ENCODE results near the gene YWHAG. TPM values are rescaled to one million over a fixed set of nuclear protein-coding genes. Genes with fewer than 3 reads are reported as not detected.
A peak's percentile ranks its signal among the peaks of the same experiment; 100 is the strongest.

Gene YWHAG
- total RNA-seq, 6 donors from 2014 or later = 51.3 to 114 (median 73.4) TPM

- no peak for ATAC-seq (ENCODE audit: low FRiP score in 2 of 2)
- H3K27ac ChIP-seq = no peak overlapping the region
- 91 to 93% methylated on average over 6 of the region's 6 CpGs for WGBS, 2 donors
Observed at GRCh38 chr7:76343294-76343930, 15.4 kb downstream of the YWHAG start.

GRCh38 chr7:76342222-76342621, 16.6 kb downstream of the YWHAG start:
- WGBS, 2 donors = 54 to 63% methylated on average over 5 of the region's 5 CpGs
- TF ChIP-seq CTCF (IDR thresholded peaks at IDR 0.05) = no peak
- TF ChIP-seq POLR2A (IDR thresholded peaks at IDR 0.05) = no peak
- TF ChIP-seq EP300 (IDR thresholded peaks at IDR 0.05) = no peak
- no peak for TF ChIP-seq POLR2AphosphoS5 (IDR thresholded peaks at IDR 0.05)
- no peaks in the 10 kb centered on the region for H3K9me3 ChIP-seq
- no peak for DNase-seq
- H3K27ac ChIP-seq = peak overlapping the region in 1 of 4 donors; percentile 33
- no peaks in the 10 kb centered on the region for H3K27me3 ChIP-seq
- H3K4me1 ChIP-seq = peaks cover 22 to 70% (median 48%) of the 10 kb centered on the region in 4 donors
- H3K4me3 ChIP-seq = no peak overlapping the region
- ATAC-seq (ENCODE audit: low FRiP score in 2 of 2) = no peak
- peaks cover 0 to 47% (median 23%) of the 10 kb centered on the region in 4 donors for H3K36me3 ChIP-seq

More at GRCh38 chr7:76343294-76343930, 15.4 kb downstream of the YWHAG start:
- Histone ChIP-seq H3K4me3 (no peak overlapping the region), H3K9me3 (no peaks in the 10 kb centered on the region), H3K36me3 (peaks cover 0 to 55% (median 23%) of the 10 kb centered on the region in 4 donors), H3K4me1 (peaks cover 23 to 71% (median 44%) of the 10 kb centered on the region in 4 donors), H3K27me3 (no peaks in the 10 kb centered on the region)
- TF ChIP-seq EP300 (IDR thresholded peaks at IDR 0.05) (no peak), CTCF (IDR thresholded peaks at IDR 0.05) (no peak), POLR2AphosphoS5 (IDR thresholded peaks at IDR 0.05) (no peak), POLR2A (IDR thresholded peaks at IDR 0.05) (no peak)
- no peak for DNase-seq

- no peaks in the 10 kb centered on the region for H3K9me3 ChIP-seq
- peak overlapping the region in 2 of 4 donors; percentile 36 to 69 for H3K27ac ChIP-seq
- H3K27me3 ChIP-seq = no peaks in the 10 kb centered on the region
- no peak for TF ChIP-seq CTCF (IDR thresholded peaks at IDR 0.05)
- no peak for TF ChIP-seq POLR2AphosphoS5 (IDR thresholded peaks at IDR 0.05)
- TF ChIP-seq POLR2A (IDR thresholded peaks at IDR 0.05) = no peak
- TF ChIP-seq EP300 (IDR thresholded peaks at IDR 0.05) = no peak
- ATAC-seq (ENCODE audit: low FRiP score in 2 of 2) = peak in 1 of 2 donors; percentile 48
- H3K4me1 ChIP-seq = peaks cover 12 to 58% (median 34%) of the 10 kb centered on the region in 4 donors
- H3K36me3 ChIP-seq = peaks cover 0 to 37% (median 16%) of the 10 kb centered on the region in 4 donors
- H3K4me3 ChIP-seq = no peak overlapping the region
- DNase-seq = no peak
- WGBS, 2 donors = 84 to 90% methylated on average over 2 to 3 of the region's 3 CpGs
Observed at GRCh38 chr7:76340617-76341131, 18.1 kb downstream of the YWHAG start.

- ATAC-seq (ENCODE audit: low FRiP score in 2 of 2) (no peak), DNase-seq (peak in 1 of 2 donors; percentile 51)
- Histone ChIP-seq H3K27me3 (no peaks in the 10 kb centered on the region), H3K4me3 (no peak overlapping the region), H3K36me3 (peaks cover 0 to 17% (median 2%) of the 10 kb centered on the region in 4 donors), H3K27ac (peak overlapping the region in 1 of 4 donors; percentile 13), H3K4me1 (peaks cover 15 to 60% (median 44%) of the 10 kb centered on the region in 4 donors), H3K9me3 (no peaks in the 10 kb centered on the region)
- TF ChIP-seq POLR2AphosphoS5 (IDR thresholded peaks at IDR 0.05) (no peak), CTCF (IDR thresholded peaks at IDR 0.05) (no peak), POLR2A (IDR thresholded peaks at IDR 0.05) (no peak), EP300 (IDR thresholded peaks at IDR 0.05) (no peak)
- 63 to 68% methylated on average over 9 of the region's 9 CpGs for WGBS, 2 donors
Observed at GRCh38 chr7:76338298-76339084, 20.3 kb downstream of the YWHAG start.
